Measurements from ENCODE around the gene MAP3K4.

DNA sequence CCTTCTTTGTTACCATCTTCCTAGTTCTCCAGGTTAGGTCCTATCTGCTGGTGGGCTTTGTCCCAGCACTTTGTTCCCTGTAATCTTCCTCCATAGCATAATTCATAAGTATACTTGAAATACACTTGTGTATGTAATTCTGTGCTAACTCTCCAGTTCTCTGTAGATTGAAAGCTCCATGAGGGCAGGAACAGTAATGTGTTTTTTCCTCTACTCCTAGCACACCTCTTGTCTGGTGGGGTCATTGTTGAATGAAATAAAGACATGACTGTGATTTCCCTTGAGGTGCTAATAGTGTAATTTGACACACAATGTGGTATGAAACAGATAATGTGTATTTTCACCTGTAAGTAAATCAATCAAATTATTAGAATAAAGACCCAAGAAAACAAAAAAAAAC is 30.0 kb downstream of the MAP3K4 start:
- TF ChIP-seq, protein P1, sequence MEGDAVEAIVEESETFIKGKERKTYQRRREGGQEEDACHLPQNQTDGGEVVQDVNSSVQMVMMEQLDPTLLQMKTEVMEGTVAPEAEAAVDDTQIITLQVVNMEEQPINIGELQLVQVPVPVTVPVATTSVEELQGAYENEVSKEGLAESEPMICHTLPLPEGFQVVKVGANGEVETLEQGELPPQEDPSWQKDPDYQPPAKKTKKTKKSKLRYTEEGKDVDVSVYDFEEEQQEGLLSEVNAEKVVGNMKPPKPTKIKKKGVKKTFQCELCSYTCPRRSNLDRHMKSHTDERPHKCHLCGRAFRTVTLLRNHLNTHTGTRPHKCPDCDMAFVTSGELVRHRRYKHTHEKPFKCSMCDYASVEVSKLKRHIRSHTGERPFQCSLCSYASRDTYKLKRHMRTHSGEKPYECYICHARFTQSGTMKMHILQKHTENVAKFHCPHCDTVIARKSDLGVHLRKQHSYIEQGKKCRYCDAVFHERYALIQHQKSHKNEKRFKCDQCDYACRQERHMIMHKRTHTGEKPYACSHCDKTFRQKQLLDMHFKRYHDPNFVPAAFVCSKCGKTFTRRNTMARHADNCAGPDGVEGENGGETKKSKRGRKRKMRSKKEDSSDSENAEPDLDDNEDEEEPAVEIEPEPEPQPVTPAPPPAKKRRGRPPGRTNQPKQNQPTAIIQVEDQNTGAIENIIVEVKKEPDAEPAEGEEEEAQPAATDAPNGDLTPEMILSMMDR (IDR thresholded peaks at IDR 0.05): no peak
- no peak for TF ChIP-seq POLR2A (IDR thresholded peaks at IDR 0.05)
